GM18867 (cell line): Measurements from ENCODE around the gene DNAJC1.

ENCODE experiments used
- ATAC-seq: cut with Tn5 transposase; IDR thresholded peaks from one replicate; pipeline ENCODE4 v1.9.1; 2021; ENCODE audit warnings: mild to moderate bottlenecking, moderate library complexity; ENCODE audit not compliant: unreplicated experiment

The DNAJC1 gene

GRCh38 chr10:21771219-21771618, 232.3 kb downstream of the DNAJC1 start:
- no peak for ATAC-seq

- ATAC-seq = no peak
Measured at GRCh38 chr10:21769041-21769440, 234.5 kb downstream of the DNAJC1 start.

DNA sequence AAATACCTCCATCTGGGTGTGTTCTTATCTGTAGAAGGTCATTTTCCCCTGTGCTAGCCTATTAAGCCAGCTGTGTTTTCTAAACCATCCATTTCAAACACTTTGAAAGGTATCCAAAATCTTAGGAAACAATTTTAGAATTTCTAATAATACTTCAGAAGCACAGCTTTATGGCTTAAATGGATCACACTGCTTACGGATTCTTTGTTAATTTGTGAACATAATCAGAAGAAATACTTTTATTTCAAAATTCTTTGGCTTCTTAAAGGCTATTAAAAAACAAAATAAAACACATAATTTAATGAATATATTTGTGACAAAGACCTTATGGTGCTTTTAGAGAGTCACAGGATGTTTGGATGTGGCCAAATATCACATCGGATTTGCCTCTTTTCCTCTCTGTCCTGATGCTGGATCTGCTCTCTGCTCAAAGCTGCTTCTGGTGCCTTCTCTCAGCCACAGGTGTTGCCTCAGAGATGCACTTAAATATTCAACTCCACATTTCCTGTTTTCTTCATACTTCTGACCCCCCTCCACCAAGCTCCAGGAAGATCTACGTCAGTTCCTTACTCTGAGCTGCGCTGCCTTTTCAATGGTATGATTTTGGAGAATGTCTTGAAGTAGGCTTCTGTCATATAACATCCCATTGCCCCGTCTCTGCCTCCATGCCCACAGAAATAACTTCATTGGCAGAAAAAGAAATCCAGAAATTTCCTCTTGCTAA, 238.9 kb downstream of the DNAJC1 start:
- ATAC-seq = no peak

- no peak for ATAC-seq
Measured at GRCh38 chr10:21760332-21760731, 243.2 kb downstream of the DNAJC1 start.

GRCh38 chr10:21759232-21759631, 244.3 kb downstream of the DNAJC1 start:
- ATAC-seq = no peak

- no peak for ATAC-seq
Measured at GRCh38 chr10:21758696-21759095, 244.8 kb downstream of the DNAJC1 start.

GRCh38 chr10:21758239-21758638, 245.3 kb downstream of the DNAJC1 start:
- no peak for ATAC-seq

DNA sequence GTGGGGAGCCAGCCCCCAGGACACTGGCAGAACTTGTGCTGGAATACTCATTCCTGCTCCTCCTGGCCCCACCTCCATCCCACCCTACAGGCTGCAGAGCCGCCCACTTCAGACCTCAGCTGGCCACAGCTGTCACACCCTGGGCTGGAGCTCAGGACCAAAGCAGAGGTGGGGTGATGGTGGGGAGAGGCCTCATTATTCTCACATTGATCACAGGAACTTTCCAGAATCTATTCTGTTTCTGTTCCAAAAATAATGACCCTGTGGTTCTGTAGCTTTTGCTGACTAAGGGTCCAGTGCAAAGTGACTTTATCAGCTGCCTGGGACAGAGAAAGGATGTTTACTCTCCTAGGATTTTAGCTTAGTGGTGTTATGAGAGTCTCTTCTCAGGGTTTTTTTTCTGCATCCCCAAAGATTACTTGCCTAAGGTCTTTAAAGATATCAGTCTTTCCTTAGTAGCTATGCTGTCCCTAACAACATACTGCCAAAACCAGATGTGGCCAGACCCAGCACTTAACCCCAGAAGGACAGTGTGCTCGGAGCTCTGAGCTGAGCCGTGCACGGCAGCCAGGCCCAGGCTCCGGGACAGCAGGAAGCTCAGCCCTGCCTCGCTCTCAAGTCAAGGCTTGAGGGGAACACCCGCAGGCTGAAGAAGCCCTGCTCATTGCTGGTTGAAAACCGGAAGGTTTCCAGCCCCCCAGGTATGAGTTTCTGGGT, 246.2 kb downstream of the DNAJC1 start:
- ATAC-seq = no peak

GRCh38 chr10:21756707-21757106, 246.8 kb downstream of the DNAJC1 start:
- no peak for ATAC-seq

- ATAC-seq = no peak
Measured at GRCh38 chr10:21754410-21755011, 249.0 kb downstream of the DNAJC1 start.

DNA sequence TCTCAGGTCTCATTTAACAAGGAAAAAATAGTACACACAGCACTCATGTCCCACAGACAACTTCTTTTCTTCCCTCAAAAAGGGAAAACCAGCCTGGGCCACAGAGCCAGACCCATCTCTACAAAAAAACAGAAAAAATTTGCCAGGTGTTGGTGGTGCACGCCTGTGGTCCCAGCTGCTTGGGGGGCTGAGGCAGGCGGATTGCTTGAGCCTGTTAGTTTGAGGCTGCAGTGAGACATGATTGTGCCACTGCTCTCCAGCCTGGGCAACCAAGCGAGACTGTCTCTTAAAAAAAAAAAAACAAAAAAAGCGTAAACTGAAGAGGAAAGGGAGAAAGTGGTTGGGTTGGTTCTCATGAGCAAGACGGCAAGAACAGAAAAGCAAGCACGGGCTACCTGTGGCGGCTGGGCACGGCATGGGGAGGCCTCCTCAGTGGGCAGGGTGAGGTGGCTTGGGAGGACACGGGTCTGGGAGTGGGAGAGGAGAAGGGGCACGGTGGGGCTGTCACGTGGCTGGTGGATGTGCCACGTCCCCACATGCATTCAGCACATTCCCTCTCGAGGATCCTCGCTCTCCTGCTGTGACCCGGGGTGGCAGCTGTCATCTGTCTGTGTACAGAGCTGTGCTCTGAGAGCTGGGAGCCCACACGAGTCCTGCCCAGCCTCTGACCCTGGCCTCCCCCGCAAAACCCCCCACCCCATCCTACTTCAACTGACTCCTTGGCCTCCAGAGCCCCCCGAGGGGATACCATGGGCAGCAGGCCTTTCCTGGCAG, 249.8 kb downstream of the DNAJC1 start:
- no peak for ATAC-seq

DNA sequence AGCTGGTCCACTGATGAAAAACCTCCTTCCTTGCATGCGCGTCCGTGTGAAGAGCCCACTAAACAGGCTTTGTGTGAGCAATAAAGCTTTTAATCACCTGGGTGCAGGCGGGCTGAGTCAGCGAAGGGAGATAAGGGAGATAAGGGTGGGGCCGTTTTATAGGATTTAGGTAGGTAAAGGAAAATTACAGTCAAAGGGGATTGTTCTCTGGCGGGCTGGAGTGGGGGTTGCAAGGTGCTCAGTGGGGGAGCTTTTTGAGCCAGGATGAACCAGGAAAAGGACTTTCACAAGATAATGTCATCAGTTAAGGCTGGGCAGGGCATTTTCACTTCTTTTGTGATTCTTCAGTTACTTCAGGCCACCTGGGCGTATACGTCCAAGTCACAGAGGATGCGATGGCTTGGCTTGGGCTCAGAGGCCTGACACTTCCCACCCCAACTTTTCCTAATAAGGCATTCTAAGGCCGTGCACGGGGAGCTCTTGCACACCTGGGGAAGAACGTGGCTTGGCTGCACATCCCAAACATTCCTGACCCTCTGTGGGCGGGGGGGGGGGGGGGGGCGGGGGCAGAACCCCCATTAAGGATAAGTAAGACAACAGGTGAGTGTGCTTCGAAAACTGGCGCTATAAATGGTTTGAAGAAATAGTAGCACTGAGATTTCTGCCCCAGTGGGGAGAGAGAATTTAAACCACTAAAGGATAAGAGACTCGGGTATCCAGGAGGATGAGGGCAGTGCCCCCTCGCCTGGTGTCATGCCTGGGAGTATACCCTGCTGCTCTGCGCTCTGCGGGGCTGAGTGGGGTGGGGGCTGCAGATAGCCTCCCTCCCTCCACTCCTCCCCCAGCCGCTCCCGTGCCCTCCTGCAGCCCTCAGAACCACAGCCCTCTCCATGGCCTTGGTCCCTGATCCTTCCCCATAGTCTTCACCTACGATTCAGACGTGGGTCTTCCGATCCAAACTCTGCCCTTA, 251.9 kb downstream of the DNAJC1 start:
- ATAC-seq = no peak

GRCh38 chr10:21750424-21750823, 253.1 kb downstream of the DNAJC1 start:
- no peak for ATAC-seq

DNA sequence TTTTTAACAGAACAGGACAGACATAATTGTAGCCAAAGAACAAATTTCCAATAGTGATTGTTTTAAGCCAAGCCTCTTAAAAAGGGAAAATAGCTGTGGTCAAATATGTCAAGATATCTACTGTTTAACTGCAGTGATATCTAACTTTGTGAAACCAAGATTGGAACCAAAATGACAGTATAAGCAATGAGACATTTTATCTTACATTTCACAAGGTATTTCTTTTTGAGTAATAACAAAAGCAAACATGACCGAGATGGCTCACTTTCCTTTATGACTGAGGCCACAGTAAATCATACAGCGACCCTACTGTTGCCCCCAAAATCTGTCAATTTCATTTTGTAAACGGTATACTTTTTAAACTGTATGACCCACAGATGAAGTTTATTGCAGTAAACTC, 253.7 kb downstream of the DNAJC1 start:
- ATAC-seq = no peak

DNA sequence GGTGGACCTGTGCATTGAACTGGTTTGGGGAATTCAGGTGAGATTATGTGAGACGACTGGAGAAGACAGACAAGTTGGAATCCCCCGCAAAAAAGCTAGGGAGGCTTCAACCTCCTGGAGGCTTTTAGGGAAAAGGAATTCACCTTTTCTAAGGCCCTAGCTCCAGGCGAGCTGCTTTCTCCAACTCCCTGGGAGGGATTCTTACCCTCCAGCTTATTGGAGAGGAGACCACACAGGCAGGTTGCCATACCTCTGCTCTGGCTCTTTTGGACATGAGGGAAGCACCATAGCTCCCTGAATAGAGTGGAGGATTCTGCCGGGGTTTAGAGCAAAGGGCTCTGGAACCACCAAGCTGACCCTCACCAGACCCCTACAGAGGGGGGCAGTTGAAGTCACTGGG, 255.7 kb downstream of the DNAJC1 start:
- no peak for ATAC-seq

DNA sequence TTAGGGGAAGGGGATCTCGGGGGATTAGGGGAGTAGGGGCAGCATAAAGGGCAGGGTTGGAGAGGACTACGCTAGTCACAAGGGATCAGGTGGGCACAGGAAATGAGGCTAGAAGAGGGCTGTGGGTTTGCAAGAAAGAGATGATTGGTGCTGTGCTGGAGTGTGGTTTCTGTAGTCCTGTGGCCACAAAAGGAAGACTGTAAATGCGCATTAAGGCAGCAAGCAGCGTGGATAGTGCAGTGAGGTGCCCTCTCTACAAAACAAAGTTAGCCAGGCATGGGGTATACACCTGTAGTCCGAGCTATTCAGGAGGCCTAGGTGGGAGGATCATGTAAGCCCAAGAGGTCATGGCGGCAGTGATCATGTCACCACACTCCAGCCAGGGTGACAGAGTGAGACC, 257.4 kb downstream of the DNAJC1 start:
- ATAC-seq = no peak

GRCh38 chr10:21744223-21744622, 259.3 kb downstream of the DNAJC1 start:
- no peak for ATAC-seq

DNA sequence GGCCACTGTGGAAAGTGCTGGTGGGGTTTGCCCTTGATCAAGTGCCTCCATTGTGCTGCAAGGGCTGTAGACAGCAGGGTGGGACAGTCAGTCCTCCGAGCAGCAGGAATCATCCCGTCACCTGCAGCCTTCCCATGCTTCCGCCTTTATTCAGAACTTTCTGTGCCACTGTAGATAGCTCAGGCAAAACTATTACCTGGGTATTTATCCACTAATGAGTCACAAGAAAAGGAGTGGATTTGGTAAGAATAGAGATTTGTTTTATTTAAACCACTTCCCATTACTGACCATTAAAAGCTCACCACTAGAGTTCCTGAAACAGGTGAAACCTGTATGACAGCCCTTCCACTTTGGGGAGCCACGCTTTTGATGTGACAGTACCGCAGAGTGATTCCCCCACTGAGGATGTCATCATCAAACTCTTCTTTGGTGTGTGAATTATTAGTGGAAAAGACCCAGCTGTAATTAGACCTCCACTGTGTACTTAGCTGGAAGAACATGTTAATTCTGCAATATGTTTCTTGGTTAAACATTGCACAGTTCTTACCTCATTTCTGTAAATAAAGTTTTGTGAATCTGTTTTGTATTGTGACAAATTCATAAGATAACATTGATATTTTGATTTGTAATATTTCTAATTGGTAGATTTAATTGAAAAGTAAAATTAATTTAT, 260.7 kb downstream of the DNAJC1 start:
- no peak for ATAC-seq

DNA sequence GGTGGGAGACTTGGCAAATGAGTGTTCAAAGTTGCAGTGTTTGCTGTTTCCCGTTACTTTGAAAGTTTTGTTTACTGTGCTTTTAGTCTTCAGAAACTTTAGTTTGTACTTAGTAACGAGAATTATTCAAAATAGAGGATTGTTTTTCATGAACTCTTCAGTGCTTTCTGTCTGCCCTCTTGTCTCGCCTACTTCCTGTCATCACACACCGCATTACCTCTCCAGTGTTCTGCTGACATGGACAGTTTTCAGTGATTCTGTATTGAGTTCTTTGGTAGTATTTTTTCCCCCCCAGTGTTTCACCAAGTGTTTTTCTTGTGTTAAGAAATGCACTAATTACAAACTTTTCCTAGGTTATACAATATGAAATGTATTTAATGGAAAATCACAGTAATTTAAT, 262.5 kb downstream of the DNAJC1 start:
- no peak for ATAC-seq

GRCh38 chr10:21737106-21737505, 266.4 kb downstream of the DNAJC1 start:
- ATAC-seq = no peak
